SU-DHL-6 (cell line): Measurements from ENCODE around the gene SYT5.

Experiments used
- H2AFZ ChIP-seq: fragments of 200-600 bp; sonication (generic); 2 replicates; pipeline ENCODE4 v1.6.1; 2014; ENCODE audit warnings: low read depth, mild to moderate bottlenecking, moderate library complexity, mixed read lengths, antibody characterized with exemption, low read length; ENCODE audit not compliant: severe bottlenecking
- H3F3A ChIP-seq: fragments of 200-600 bp; shearing (Covaris generic); 2 replicates; pipeline ENCODE4 v1.6.0; 2016; ENCODE audit warnings: antibody characterized with exemption, mild to moderate bottlenecking; ENCODE audit not compliant: insufficient read depth
- H3K27ac ChIP-seq: fragments of 200-600 bp; sonication (generic); 2 replicates; pipeline ENCODE4 v1.5.1; 2016; ENCODE audit warnings: low read depth, mild to moderate bottlenecking, low read length, moderate library complexity, mixed read lengths
- H3K27me3 ChIP-seq: fragments of 200-600 bp; sonication (generic), shearing (Covaris generic); 2 replicates; pipeline ENCODE4 v1.6.0; 2014; ENCODE audit warnings: mild to moderate bottlenecking, low read length
- H3K36me3 ChIP-seq: fragments of 200-600 bp; sonication (generic); 2 replicates; pipeline ENCODE4 v1.6.1; 2014; ENCODE audit warnings: mild to moderate bottlenecking, low read length, mixed read lengths
- H3K4me2 ChIP-seq: fragments of 300-600, 200-600 bp; shearing (Covaris generic), sonication (generic); 2 replicates; pipeline ENCODE4 v1.6.0; 2014; ENCODE audit warnings: low read length, low read depth, mild to moderate bottlenecking; ENCODE audit not compliant: poor library complexity, severe bottlenecking
- H3K4me3 ChIP-seq: fragments of 200-600 bp; sonication (generic); 2 replicates; pipeline ENCODE4 v1.5.1; 2014; ENCODE audit warnings: antibody characterized with exemption, low read length, mild to moderate bottlenecking, mixed read lengths; ENCODE audit not compliant: insufficient read depth, poor library complexity, severe bottlenecking
- H3K79me2 ChIP-seq: fragments of 200-600 bp; sonication (generic); 2 replicates; pipeline ENCODE4 v1.6.1; 2014; ENCODE audit warnings: mild to moderate bottlenecking, low read length, moderate library complexity; ENCODE audit not compliant: insufficient read depth
- H3K9ac ChIP-seq: fragments of 200-600 bp; sonication (generic); 2 replicates; pipeline ENCODE4 v1.7.0; 2014; ENCODE audit warnings: mild to moderate bottlenecking, low read length
- H3K9me2 ChIP-seq: fragments of 200-600 bp; sonication (generic); replicated peaks from 2 replicates; pipeline ENCODE4 v1.6.1; 2014; ENCODE audit warnings: low read length; ENCODE audit not compliant: insufficient read depth
- H3K9me3 ChIP-seq: fragments of 200-600 bp; sonication (generic); 2 replicates; pipeline ENCODE4 v1.6.1; 2014; ENCODE audit warnings: low read length, mixed read lengths; ENCODE audit not compliant: insufficient read depth
- H4K20me1 ChIP-seq: fragments of 200-600 bp; sonication (generic); 2 replicates; pipeline ENCODE4 v1.6.1; 2014; ENCODE audit warnings: low read depth, mild to moderate bottlenecking, antibody characterized with exemption, low read length, moderate library complexity, mixed read lengths
- CTCF ChIP-seq: fragments of 200-600 bp; sonication (generic); IDR thresholded peaks from one replicate; pipeline ENCODE4 v1.5.1; 2017; ENCODE audit warnings: antibody characterized with exemption, mild to moderate bottlenecking, low read length, moderate library complexity; ENCODE audit not compliant: insufficient read depth, poor library complexity, severe bottlenecking
- EZH2phosphoT487 ChIP-seq: fragments of 200-600 bp; sonication (generic), shearing (Covaris generic); conservative IDR thresholded peaks from 2 replicates; pipeline ENCODE4 v1.6.1; 2018; ENCODE audit warnings: mild to moderate bottlenecking, antibody characterized with exemption, low read length, moderate library complexity, mixed read lengths

SYT5 gene

GRCh38 chr19:55175117-55175867 lies 4.8 kb downstream of the SYT5 start:
- Histone ChIP-seq H3K9me3 (no peaks in the 10 kb centered on the region), H3K27ac (no peak overlapping the region), H3K4me2 (no peak overlapping the region), H3F3A (no peaks in the 10 kb centered on the region), H3K4me3 (no peak overlapping the region), H3K9me2 (no peaks in the 10 kb centered on the region), H3K79me2 (no peaks in the 10 kb centered on the region), H2AFZ (no peak overlapping the region), H3K27me3 (no peaks in the 10 kb centered on the region; the same call in 1 of the 2 replicates), H3K36me3 (no peaks in the 10 kb centered on the region), H4K20me1 (no peaks in the 10 kb centered on the region), H3K9ac (no peak overlapping the region)
- TF ChIP-seq EZH2phosphoT487 (no peak), CTCF (no peak)

GRCh38 chr19:55174425-55175116 lies 5.5 kb downstream of the SYT5 start:
- Histone ChIP-seq H3K4me3 (no peak overlapping the region), H3F3A (no peaks in the 10 kb centered on the region), H3K9me2 (no peaks in the 10 kb centered on the region), H4K20me1 (no peaks in the 10 kb centered on the region), H3K27ac (no peak overlapping the region), H3K27me3 (no peaks in the 10 kb centered on the region; the same call in 1 of the 2 replicates), H3K9me3 (no peaks in the 10 kb centered on the region), H3K4me2 (no peak overlapping the region), H2AFZ (no peak overlapping the region), H3K79me2 (no peaks in the 10 kb centered on the region), H3K9ac (no peak overlapping the region), H3K36me3 (no peaks in the 10 kb centered on the region)
- TF ChIP-seq EZH2phosphoT487 (no peak), CTCF (no peak)

- Histone ChIP-seq H3K27me3 (no peaks in the 10 kb centered on the region; the same call in 1 of the 2 replicates), H3F3A (no peaks in the 10 kb centered on the region), H3K79me2 (no peaks in the 10 kb centered on the region), H2AFZ (no peak overlapping the region), H3K4me2 (peak overlapping the region; percentile 28), H4K20me1 (no peaks in the 10 kb centered on the region), H3K9me3 (no peaks in the 10 kb centered on the region), H3K9me2 (no peaks in the 10 kb centered on the region), H3K36me3 (no peaks in the 10 kb centered on the region), H3K4me3 (no peak overlapping the region), H3K27ac (no peak overlapping the region), H3K9ac (no peak overlapping the region)
- TF ChIP-seq EZH2phosphoT487 (no peak), CTCF (no peak)
Measured at GRCh38 chr19:55173714-55174409, 6.2 kb downstream of the SYT5 start.
